DMS153 (cell line): ENCODE measurements around the gene SMARCC1.

Experiments
- DNase-seq: peaks from one replicate; lab custom pipeline; 2025; lab: John Stamatoyannopoulos, UW

Gene SMARCC1

GRCh38 chr3:47583320-47584075 is 198.2 kb downstream of the SMARCC1 start:
- DNase-seq, result no peak

GRCh38 chr3:47581835-47582234 is 199.9 kb downstream of the SMARCC1 start:
- no peak for DNase-seq

GRCh38 chr3:47581422-47581821 is 200.3 kb downstream of the SMARCC1 start:
- no peak for DNase-seq

GRCh38 chr3:47580481-47580880 is 201.2 kb downstream of the SMARCC1 start:
- DNase-seq, result no peak

- no peak for DNase-seq
Observed at GRCh38 chr3:47579875-47580274, 201.8 kb downstream of the SMARCC1 start.

GRCh38 chr3:47578691-47579632 is 202.7 kb downstream of the SMARCC1 start, which contains the start of gene CSPG5:
TSS of gene CSPG5 (minus strand) at chr3:47578865. CDS start at chr3:47578693, 172 bp downstream.
- no peak for DNase-seq

GRCh38 chr3:47578119-47578632 is 203.5 kb downstream of the SMARCC1 start:
- no peak for DNase-seq

- DNase-seq, result no peak
Observed at GRCh38 chr3:47577583-47578118, 204.0 kb downstream of the SMARCC1 start.

- DNase-seq, result no peak
Observed at GRCh38 chr3:47573190-47574172, 208.2 kb downstream of the SMARCC1 start.

- DNase-seq, result no peak
Observed at GRCh38 chr3:47571391-47572175, 210.1 kb downstream of the SMARCC1 start.

- DNase-seq, result no peak
Observed at GRCh38 chr3:47568901-47569300, 212.8 kb downstream of the SMARCC1 start.

- no peak for DNase-seq
Observed at GRCh38 chr3:47567149-47567548, 214.5 kb downstream of the SMARCC1 start.

GRCh38 chr3:47566667-47567066 is 215.0 kb downstream of the SMARCC1 start:
- DNase-seq, result no peak

- no peak for DNase-seq
Observed at GRCh38 chr3:47565734-47566550, 215.8 kb downstream of the SMARCC1 start.

GRCh38 chr3:47556351-47556750 is 225.3 kb downstream of the SMARCC1 start:
- no peak for DNase-seq

GRCh38 chr3:47554335-47554734 is 227.4 kb downstream of the SMARCC1 start:
- DNase-seq, result no peak

GRCh38 chr3:47553407-47553806 is 228.3 kb downstream of the SMARCC1 start:
- no peak for DNase-seq

- no peak for DNase-seq
Observed at GRCh38 chr3:47542471-47543173, 239.1 kb downstream of the SMARCC1 start.

- no peak for DNase-seq
Observed at GRCh38 chr3:47541583-47542108, 240.0 kb downstream of the SMARCC1 start.
